Measurements from ENCODE around the gene CFH.

CFH gene

GRCh38 chr1:196669693-196670092 lies 17.9 kb downstream of the CFH start:
- in situ Hi-C loops (cut with MboI; ENCODE audit: low pct_unique_long_range_greater_than_20kb, low sequenced_read_pairs, unreplicated experiment) = loop anchor here (25.0 kb wide), 2 partner anchors 332 to 532 kb away; no protein-coding TSS in a partner anchor
- TF ChIP-seq, protein P1, sequence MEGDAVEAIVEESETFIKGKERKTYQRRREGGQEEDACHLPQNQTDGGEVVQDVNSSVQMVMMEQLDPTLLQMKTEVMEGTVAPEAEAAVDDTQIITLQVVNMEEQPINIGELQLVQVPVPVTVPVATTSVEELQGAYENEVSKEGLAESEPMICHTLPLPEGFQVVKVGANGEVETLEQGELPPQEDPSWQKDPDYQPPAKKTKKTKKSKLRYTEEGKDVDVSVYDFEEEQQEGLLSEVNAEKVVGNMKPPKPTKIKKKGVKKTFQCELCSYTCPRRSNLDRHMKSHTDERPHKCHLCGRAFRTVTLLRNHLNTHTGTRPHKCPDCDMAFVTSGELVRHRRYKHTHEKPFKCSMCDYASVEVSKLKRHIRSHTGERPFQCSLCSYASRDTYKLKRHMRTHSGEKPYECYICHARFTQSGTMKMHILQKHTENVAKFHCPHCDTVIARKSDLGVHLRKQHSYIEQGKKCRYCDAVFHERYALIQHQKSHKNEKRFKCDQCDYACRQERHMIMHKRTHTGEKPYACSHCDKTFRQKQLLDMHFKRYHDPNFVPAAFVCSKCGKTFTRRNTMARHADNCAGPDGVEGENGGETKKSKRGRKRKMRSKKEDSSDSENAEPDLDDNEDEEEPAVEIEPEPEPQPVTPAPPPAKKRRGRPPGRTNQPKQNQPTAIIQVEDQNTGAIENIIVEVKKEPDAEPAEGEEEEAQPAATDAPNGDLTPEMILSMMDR (IDR thresholded peaks at IDR 0.05; ENCODE audit: extremely low read depth, insufficient read depth, missing control alignments) = no peak
- DNase-seq (ENCODE audit: low spot score) = no peak

DNA sequence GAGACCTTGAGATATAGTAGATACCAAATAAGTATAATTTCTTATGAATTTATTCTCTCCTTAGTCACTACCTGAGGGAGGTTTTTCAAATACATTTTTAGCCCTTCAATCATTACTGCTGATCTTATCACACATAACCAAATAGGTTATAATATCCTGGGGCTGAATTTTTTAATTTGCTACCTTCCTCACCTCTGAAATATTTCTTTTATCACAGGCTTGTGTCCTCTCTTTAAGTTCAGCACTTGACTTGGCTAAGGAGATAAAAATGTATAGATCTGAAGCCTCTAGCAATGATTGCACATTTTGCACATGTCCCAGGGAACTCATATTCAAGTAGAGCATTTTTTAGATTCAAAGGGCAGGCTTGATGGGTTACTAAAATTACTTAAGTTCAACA lies 23.1 kb downstream of the CFH start:
- in situ Hi-C loops (cut with MboI; ENCODE audit: low pct_unique_long_range_greater_than_20kb, low sequenced_read_pairs, unreplicated experiment) = loop anchor here (25.0 kb wide), 2 partner anchors 338 to 538 kb away; no protein-coding TSS in a partner anchor
- TF ChIP-seq, protein P1 (IDR thresholded peaks at IDR 0.05; ENCODE audit: extremely low read depth, insufficient read depth, missing control alignments) = no peak
- no peak for DNase-seq (ENCODE audit: low spot score)

DNA sequence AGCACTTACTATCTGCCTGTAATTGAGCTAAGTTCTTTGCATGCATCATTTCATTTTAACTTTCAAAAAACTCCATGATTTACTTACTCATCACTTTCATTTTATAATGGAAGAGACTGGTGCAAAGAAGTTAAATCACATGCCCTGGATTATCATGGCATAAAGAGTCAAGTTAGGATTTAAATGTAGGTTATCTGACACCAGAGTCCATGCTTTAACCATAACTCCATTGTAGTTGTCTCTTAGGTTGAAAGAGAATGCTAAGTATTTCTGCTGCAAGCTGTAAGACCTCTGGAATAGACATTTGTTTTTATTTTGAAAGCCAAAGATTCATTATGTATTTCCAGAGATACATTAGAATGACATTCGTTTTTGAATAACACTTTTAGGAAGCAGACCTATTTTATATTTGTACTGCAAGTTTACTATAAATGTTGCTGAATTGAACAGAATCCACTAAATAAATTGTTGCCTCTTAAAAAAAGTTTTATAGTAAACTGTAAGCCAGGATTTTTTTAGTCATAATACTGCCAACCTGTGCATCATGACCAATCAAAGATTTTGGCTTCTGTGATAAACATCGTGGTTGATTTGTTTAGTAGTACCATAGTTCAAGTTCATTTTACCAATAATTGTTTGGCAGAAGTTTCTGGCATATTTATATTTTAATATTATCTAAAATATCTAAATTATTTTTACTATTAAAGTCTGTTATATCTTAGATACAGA lies 26.1 kb downstream of the CFH start:
- TF ChIP-seq, protein P1 (IDR thresholded peaks at IDR 0.05; ENCODE audit: extremely low read depth, insufficient read depth, missing control alignments) = no peak
- in situ Hi-C loops (cut with MboI; ENCODE audit: low pct_unique_long_range_greater_than_20kb, low sequenced_read_pairs, unreplicated experiment) = no loop called here
- DNase-seq (ENCODE audit: low spot score) = no peak

- TF ChIP-seq, protein P1 (IDR thresholded peaks at IDR 0.05; ENCODE audit: extremely low read depth, insufficient read depth, missing control alignments) = no peak
- in situ Hi-C loops (cut with MboI; ENCODE audit: low pct_unique_long_range_greater_than_20kb, low sequenced_read_pairs, unreplicated experiment) = no loop called here
- DNase-seq (ENCODE audit: low spot score) = no peak
Observed at GRCh38 chr1:196678510-196678884, 26.7 kb downstream of the CFH start.

GRCh38 chr1:196680107-196680506 lies 28.3 kb downstream of the CFH start:
- TF ChIP-seq, protein P1 (IDR thresholded peaks at IDR 0.05; ENCODE audit: extremely low read depth, insufficient read depth, missing control alignments) = no peak
- no peak for DNase-seq (ENCODE audit: low spot score)
- in situ Hi-C loops (cut with MboI; ENCODE audit: low pct_unique_long_range_greater_than_20kb, low sequenced_read_pairs, unreplicated experiment) = no loop called here

GRCh38 chr1:196684476-196684875 lies 32.6 kb downstream of the CFH start:
- in situ Hi-C loops (cut with MboI; ENCODE audit: low pct_unique_long_range_greater_than_20kb, low sequenced_read_pairs, unreplicated experiment) = no loop called here
- TF ChIP-seq, protein P1 (IDR thresholded peaks at IDR 0.05; ENCODE audit: extremely low read depth, insufficient read depth, missing control alignments) = no peak
- DNase-seq (ENCODE audit: low spot score) = no peak

All from GM13977 (cell line).